Neural crest cell (in vitro differentiated cells): ENCODE data around the gene ATP9B. TPM values are rescaled to one million over a fixed set of nuclear protein-coding genes. Genes with fewer than 3 reads are reported as not detected.

Source experiments
- DNase-seq: peaks from one replicate; pipeline ENCODE4 v3.0.0; 2021; ENCODE audit warnings: low read depth, mixed read lengths, low spot score
- H3K27ac Mint-ChIP-seq: one replicate; pipeline ENCODE4 v1.8.0; 2021; ENCODE audit warnings: mild to moderate bottlenecking, mixed read lengths; ENCODE audit not compliant: unreplicated experiment
- H3K27me3 Mint-ChIP-seq: 2 replicates; pipeline ENCODE4 v1.8.0; 2021; ENCODE audit warnings: low read depth, mild to moderate bottlenecking, mixed read lengths
- H3K36me3 Mint-ChIP-seq: 2 replicates; pipeline ENCODE4 v1.8.0; 2021; ENCODE audit warnings: low read depth, mild to moderate bottlenecking, mixed read lengths
- H3K4me1 Mint-ChIP-seq: 2 replicates; pipeline ENCODE4 v1.8.0; 2021; ENCODE audit warnings: mixed read lengths
- H3K4me3 Mint-ChIP-seq: one replicate; pipeline ENCODE4 v1.8.0; 2021; ENCODE audit warnings: mild to moderate bottlenecking, mixed read lengths
- H3K9me3 Mint-ChIP-seq: 2 replicates; pipeline ENCODE4 v1.8.0; 2021; ENCODE audit warnings: mixed read lengths
- total RNA-seq: library from RNA; stranded (reverse); gene quantifications from 2 replicates; pipeline ENCODE4 v1.2.1, GENCODE V29; 2021
- TF ChIP-seq, protein P1 (sequence below): fragments of 200-600 bp; sonication (generic); conservative IDR thresholded peaks from 2 replicates; pipeline ENCODE4 v1.5.0; 2021; ENCODE audit warnings: antibody characterized with exemption, mild to moderate bottlenecking

Gene ATP9B
- total RNA-seq, 1 donor from 2014 or later = 32.9 TPM

DNA sequence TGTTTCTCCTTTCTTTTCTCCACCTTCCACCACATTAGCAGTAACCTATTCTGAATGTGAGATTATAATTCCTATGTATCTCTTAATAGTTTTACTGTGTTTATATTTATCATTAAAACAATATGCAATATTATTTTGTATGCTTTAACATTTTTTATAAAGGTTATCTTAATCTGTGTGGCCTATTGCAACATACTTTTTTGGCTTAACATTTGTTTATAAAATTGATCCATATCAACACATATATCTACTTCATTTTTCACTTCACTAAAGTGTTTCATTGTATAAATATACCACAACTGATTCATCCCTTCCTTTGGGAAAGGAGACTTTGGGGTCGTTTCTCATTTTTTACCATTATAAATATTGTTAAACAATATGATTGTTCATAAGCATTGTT, 48.6 kb downstream of the ATP9B start:
- Mint-ChIP-seq H3K9me3 (no peaks in the 10 kb centered on the region), H3K36me3 (peaks cover 27% of the 10 kb centered on the region), H3K27me3 (no peaks in the 10 kb centered on the region), H3K27ac (no peak overlapping the region), H3K4me3 (no peak overlapping the region), H3K4me1 (peaks cover 4% of the 10 kb centered on the region)
- no peak for DNase-seq
- TF ChIP-seq, protein P1, sequence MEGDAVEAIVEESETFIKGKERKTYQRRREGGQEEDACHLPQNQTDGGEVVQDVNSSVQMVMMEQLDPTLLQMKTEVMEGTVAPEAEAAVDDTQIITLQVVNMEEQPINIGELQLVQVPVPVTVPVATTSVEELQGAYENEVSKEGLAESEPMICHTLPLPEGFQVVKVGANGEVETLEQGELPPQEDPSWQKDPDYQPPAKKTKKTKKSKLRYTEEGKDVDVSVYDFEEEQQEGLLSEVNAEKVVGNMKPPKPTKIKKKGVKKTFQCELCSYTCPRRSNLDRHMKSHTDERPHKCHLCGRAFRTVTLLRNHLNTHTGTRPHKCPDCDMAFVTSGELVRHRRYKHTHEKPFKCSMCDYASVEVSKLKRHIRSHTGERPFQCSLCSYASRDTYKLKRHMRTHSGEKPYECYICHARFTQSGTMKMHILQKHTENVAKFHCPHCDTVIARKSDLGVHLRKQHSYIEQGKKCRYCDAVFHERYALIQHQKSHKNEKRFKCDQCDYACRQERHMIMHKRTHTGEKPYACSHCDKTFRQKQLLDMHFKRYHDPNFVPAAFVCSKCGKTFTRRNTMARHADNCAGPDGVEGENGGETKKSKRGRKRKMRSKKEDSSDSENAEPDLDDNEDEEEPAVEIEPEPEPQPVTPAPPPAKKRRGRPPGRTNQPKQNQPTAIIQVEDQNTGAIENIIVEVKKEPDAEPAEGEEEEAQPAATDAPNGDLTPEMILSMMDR = no peak

DNA sequence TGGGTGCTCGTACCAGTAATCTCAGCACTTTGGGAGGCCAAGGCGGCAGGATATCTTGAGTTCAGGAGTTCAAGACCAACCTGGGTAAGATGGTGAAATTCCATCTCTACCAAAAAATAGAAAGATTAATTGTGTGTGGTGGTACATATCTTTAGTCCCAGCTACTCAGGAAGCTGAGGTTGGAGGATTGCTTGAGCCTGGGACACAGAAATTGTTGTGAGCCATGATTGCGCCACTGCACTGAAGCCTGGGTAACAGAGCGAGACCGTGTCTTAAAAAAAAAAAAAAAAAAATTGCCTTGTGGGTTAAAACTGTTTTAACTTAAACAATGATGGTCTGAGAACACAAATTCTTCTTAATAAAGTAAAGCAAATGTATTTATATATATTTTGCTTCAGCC, 49.6 kb downstream of the ATP9B start:
- TF ChIP-seq, protein P1 = no peak
- no peaks in the 10 kb centered on the region for H3K9me3 Mint-ChIP-seq
- no peak overlapping the region for H3K4me3 Mint-ChIP-seq
- peaks cover 35% of the 10 kb centered on the region for H3K36me3 Mint-ChIP-seq
- no peaks in the 10 kb centered on the region for H3K27me3 Mint-ChIP-seq
- H3K4me1 Mint-ChIP-seq = peaks cover 4% of the 10 kb centered on the region
- no peak for DNase-seq
- H3K27ac Mint-ChIP-seq = no peak overlapping the region

DNA sequence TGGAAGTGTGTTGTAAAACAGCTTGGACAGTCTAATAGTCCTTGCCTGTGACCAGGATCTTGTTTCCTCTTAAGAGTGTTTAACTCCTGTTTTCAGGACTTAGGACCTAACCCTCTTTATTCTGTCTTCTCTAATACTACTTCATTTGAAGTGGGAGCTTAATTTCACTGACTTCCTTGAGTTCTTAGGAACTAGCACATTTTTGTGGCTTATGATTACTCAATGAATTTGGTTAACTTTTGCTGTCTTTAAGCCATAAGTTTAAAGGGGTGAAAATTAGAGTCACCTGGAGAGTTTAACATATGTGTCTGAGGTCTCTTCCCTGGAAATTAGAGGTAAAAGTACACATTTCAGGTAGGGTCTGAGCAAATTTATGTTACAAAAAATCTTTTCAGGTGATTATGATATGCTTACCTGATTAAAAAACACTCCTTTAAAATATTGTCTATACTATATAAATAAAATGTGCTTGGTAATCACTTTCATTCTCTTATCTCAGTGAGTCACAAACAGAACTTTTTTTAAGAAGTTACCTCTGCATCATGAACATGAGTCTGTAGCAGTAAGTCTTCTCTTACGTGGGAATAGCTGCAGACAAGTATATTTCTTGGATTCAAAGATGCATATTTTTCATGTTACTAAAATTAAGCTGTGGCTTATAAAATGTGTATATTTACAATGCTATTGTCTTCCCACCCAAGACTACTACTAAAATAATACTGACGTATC, 52.7 kb downstream of the ATP9B start:
- Mint-ChIP-seq H3K4me1 (peaks cover 4% of the 10 kb centered on the region), H3K27me3 (no peaks in the 10 kb centered on the region), H3K36me3 (peaks cover 29% of the 10 kb centered on the region), H3K27ac (no peak overlapping the region), H3K4me3 (no peak overlapping the region), H3K9me3 (no peaks in the 10 kb centered on the region)
- TF ChIP-seq, protein P1 = no peak
- DNase-seq = no peak

GRCh38 chr18:79123948-79124347, 54.8 kb downstream of the ATP9B start:
- peaks cover 27% of the 10 kb centered on the region for H3K36me3 Mint-ChIP-seq
- DNase-seq = no peak
- H3K4me3 Mint-ChIP-seq = no peak overlapping the region
- H3K9me3 Mint-ChIP-seq = no peaks in the 10 kb centered on the region
- no peaks in the 10 kb centered on the region for H3K4me1 Mint-ChIP-seq
- H3K27me3 Mint-ChIP-seq = no peaks in the 10 kb centered on the region
- TF ChIP-seq, protein P1 = no peak
- no peak overlapping the region for H3K27ac Mint-ChIP-seq

- no peaks in the 10 kb centered on the region for H3K9me3 Mint-ChIP-seq
- H3K4me3 Mint-ChIP-seq = no peak overlapping the region
- DNase-seq = no peak
- TF ChIP-seq, protein P1 = no peak
- peaks cover 16% of the 10 kb centered on the region for H3K36me3 Mint-ChIP-seq
- H3K4me1 Mint-ChIP-seq = no peaks in the 10 kb centered on the region
- H3K27me3 Mint-ChIP-seq = no peaks in the 10 kb centered on the region
- no peak overlapping the region for H3K27ac Mint-ChIP-seq
These were observed 59.9 kb downstream of the ATP9B start for GRCh38 chr18:79129120-79129519.
